Spleen (tissue), 11 donors: ENCODE results near the gene MGAT5. TPM values are rescaled to one million over a fixed set of nuclear protein-coding genes. Genes with fewer than 3 reads are reported as not detected.

Source experiments
- DNase-seq: peaks from one replicate; pipeline ENCODE4 v3.0.0-alpha.2; 2020
- H3K27ac ChIP-seq, 8 donors: fragments of 200-600 bp; sonication (generic) in 7 of 8; 1 replicate in 4 of 8; 2 replicates in 4 of 8; pipeline versions ENCODE4 v1.5.0 to v1.8.0; 2016 to 2021; ENCODE audit warnings: inconsistent platforms in 4 of 8, mild to moderate bottlenecking in 4 of 8, moderate library complexity in 1 of 8
- H3K27me3 ChIP-seq, 7 donors: fragments of 200-600 bp; sonication (generic) in 6 of 7; replicated peaks in 1 of 7; 1 replicate in 4 of 7; 2 replicates in 3 of 7; pipeline versions ENCODE4 v1.5.0 to v1.8.0; 2016 to 2021; ENCODE audit warnings: inconsistent platforms in 3 of 7, mild to moderate bottlenecking in 1 of 7
- H3K36me3 ChIP-seq, 6 donors: fragments of 200-600 bp; sonication (generic) in 5 of 6; 1 replicate in 4 of 6; 2 replicates in 2 of 6; pipeline versions ENCODE4 v1.5.0 to v1.8.0; 2016 to 2021; ENCODE audit warnings: inconsistent platforms in 2 of 6
- H3K4me1 ChIP-seq, 6 donors: fragments of 200-600 bp; sonication (generic) in 5 of 6; 1 replicate in 3 of 6; 2 replicates in 3 of 6; pipeline versions ENCODE4 v1.5.0 to v1.8.0; 2016 to 2021; ENCODE audit warnings: inconsistent platforms in 3 of 6
- H3K4me3 ChIP-seq, 8 donors: fragments of 200-600 bp; sonication (generic) in 7 of 8; 1 replicate in 4 of 8; 2 replicates in 4 of 8; pipeline versions ENCODE4 v1.5.0 to v1.8.0; 2016 to 2021; ENCODE audit warnings: inconsistent platforms in 4 of 8, mild to moderate bottlenecking in 4 of 8, moderate library complexity in 2 of 8
- H3K9me3 ChIP-seq, 8 donors: fragments of 200-600 bp; sonication (generic) in 7 of 8; 1 replicate in 4 of 8; 2 replicates in 4 of 8; pipeline versions ENCODE4 v1.5.0 to v1.8.0; 2016 to 2021; ENCODE audit warnings: inconsistent platforms in 4 of 8
- CTCF ChIP-seq, 11 experiments: fragments of 200-600 bp in 7 of 11; fragments of 450-650 bp in 4 of 11; sonication (generic) in 4 of 11; IDR thresholded peaks in 8 of 11; conservative IDR thresholded peaks in 3 of 11; 1 replicate in 7 of 11; 2 replicates in 4 of 11; pipeline versions ENCODE4 v1.4.0 to v1.8.0; 2016 to 2021; ENCODE audit warnings: antibody characterized with exemption in 11 of 11, inconsistent platforms in 4 of 11, mild to moderate bottlenecking in 1 of 11
- POLR2A ChIP-seq, 3 donors: fragments of 450-650 bp; IDR thresholded peaks; one replicate each; pipeline ENCODE4 v1.5.1; 2017; ENCODE audit warnings: antibody characterized with exemption in 3 of 3, mild to moderate bottlenecking in 1 of 3
- POLR2AphosphoS5 ChIP-seq, 3 donors: sonication (generic); formaldehyde crosslinking; IDR thresholded peaks; one replicate each; pipeline ENCODE4 v1.5.1; 2017; ENCODE audit warnings: antibody characterized with exemption in 3 of 3
- WGBS, 5 donors: extraction: QIAGEN DNeasy Blood & Tissue Kit in 3 of 5; methylation state at CpG; one replicate each; pipeline versions ENCODE4 v1.1.5 to v1.1.7; 2013 to 2018; 5-methylcytosine and 5-hydroxymethylcytosine counted together
- intact Hi-C: fragments of 100-400 bp; cut with DNase I; formaldehyde crosslinking; loops from one replicate; pipeline ENCODE4 v1.15.0; 2023; ENCODE audit warnings: low total_unique reads
- polyA plus RNA-seq, 3 donors: library from polyadenylated mRNA; stranded (reverse); fragments of 200-250 nt; gene quantifications; one replicate each; pipeline ENCODE4 v1.2.1, GENCODE V29; 2013
- total RNA-seq, 7 donors: library from RNA; depleted of rRNA in 3 of 7; stranded (reverse); fragments of >200 nt in 3 of 7; fragmentation: NEBNext Ultra II Directional in 4 of 7; extraction: Animal tissue kit (Norgen Biotek cat#: 25700) in 4 of 7; gene quantifications; one replicate each; pipeline versions ENCODE4 v1.1.0 to v1.2.1, GENCODE V29; 2016 to 2021
- donor health status: healthy with polysubstance abuse.
- donor health status: DM: no; HTN: no; CAD: no; lungs with moderate emphysema.
- donor health status: DM: no; HTN: no; CAD: no.
- donor health status: Bipolar disorder and iron deficiency.
- donor health status: healthy.
- donor health status: DM: no; HTN: no; CAD: no.
- donor health status: DM: yes; HTN: yes; CAD: no.

The MGAT5 gene
- total and polyA plus RNA-seq, 10 donors, result 11.2 to 110 (median 91.9) TPM

- no peak overlapping the region for H3K4me3 ChIP-seq
- 85 to 97% (median 88%) methylated on average over 4 of the region's 4 CpGs for WGBS, 5 donors
- intact Hi-C loops, result loop anchor here (5.0 to 10.0 kb wide), 2 partner anchors 339 to 444 kb away; no protein-coding TSS in a partner anchor
- H3K9me3 ChIP-seq, result no peaks in the 10 kb centered on the region
- no peak for DNase-seq
- H3K36me3 ChIP-seq, result peaks cover 0 to 83% (median 15%) of the 10 kb centered on the region in 6 donors
- TF ChIP-seq POLR2AphosphoS5 (IDR thresholded peaks at IDR 0.05) (no peak), CTCF (IDR thresholded peaks at IDR 0.05 in 8 of 11, conservative IDR thresholded peaks at IDR 0.05 in 3 of 11) (no peak), POLR2A (IDR thresholded peaks at IDR 0.05) (no peak)
- no peaks in the 10 kb centered on the region for H3K27me3 ChIP-seq
- peaks cover 0 to 10% (median 0%) of the 10 kb centered on the region in 6 donors for H3K4me1 ChIP-seq
- H3K27ac ChIP-seq, result no peak overlapping the region
Observed at GRCh38 chr2:134453476-134453875, 199.6 kb downstream of the MGAT5 start.

- H3K4me1 ChIP-seq, result peaks cover 0 to 10% (median 0%) of the 10 kb centered on the region in 6 donors
- no peak for DNase-seq
- TF ChIP-seq POLR2AphosphoS5 (IDR thresholded peaks at IDR 0.05) (peak in 1 of 3 donors; percentile 11), CTCF (IDR thresholded peaks at IDR 0.05 in 8 of 11, conservative IDR thresholded peaks at IDR 0.05 in 3 of 11) (no peak), POLR2A (IDR thresholded peaks at IDR 0.05) (no peak)
- H3K27me3 ChIP-seq, result no peaks in the 10 kb centered on the region
- H3K4me3 ChIP-seq, result no peak overlapping the region
- H3K9me3 ChIP-seq, result no peaks in the 10 kb centered on the region
- H3K27ac ChIP-seq, result no peak overlapping the region
- WGBS, 5 donors, result 87 to 97% (median 91%) methylated on average over 10 of the region's 10 CpGs
- H3K36me3 ChIP-seq, result peaks cover 0 to 78% (median 10%) of the 10 kb centered on the region in 6 donors
- intact Hi-C loops, result loop anchor here (5.0 to 10.0 kb wide), 2 partner anchors 339 to 443 kb away; no protein-coding TSS in a partner anchor
Observed at GRCh38 chr2:134453973-134454372, 200.1 kb downstream of the MGAT5 start.

GRCh38 chr2:134454426-134454825, 200.6 kb downstream of the MGAT5 start:
- no peak for DNase-seq
- WGBS, 5 donors, result 70 to 78% (median 75%) methylated on average over 8 of the region's 8 CpGs
- no peaks in the 10 kb centered on the region for H3K27me3 ChIP-seq
- intact Hi-C loops, result loop anchor here (5.0 to 10.0 kb wide), 2 partner anchors 340 to 443 kb away; no protein-coding TSS in a partner anchor
- H3K9me3 ChIP-seq, result no peaks in the 10 kb centered on the region
- H3K4me1 ChIP-seq, result peaks cover 0 to 10% (median 0%) of the 10 kb centered on the region in 6 donors
- H3K27ac ChIP-seq, result no peak overlapping the region
- H3K36me3 ChIP-seq, result peaks cover 0 to 73% (median 5%) of the 10 kb centered on the region in 6 donors
- TF ChIP-seq POLR2AphosphoS5 (IDR thresholded peaks at IDR 0.05), result no peak
- TF ChIP-seq CTCF (IDR thresholded peaks at IDR 0.05 in 8 of 11, conservative IDR thresholded peaks at IDR 0.05 in 3 of 11), result no peak
- TF ChIP-seq POLR2A (IDR thresholded peaks at IDR 0.05), result no peak
- H3K4me3 ChIP-seq, result no peak overlapping the region

GRCh38 chr2:134454931-134455330, 201.1 kb downstream of the MGAT5 start:
- DNase-seq, result no peak
- Histone ChIP-seq H3K9me3 (no peaks in the 10 kb centered on the region), H3K27ac (no peak overlapping the region), H3K4me1 (peaks cover 0 to 10% (median 0%) of the 10 kb centered on the region in 6 donors), H3K27me3 (no peaks in the 10 kb centered on the region), H3K4me3 (no peak overlapping the region), H3K36me3 (peaks cover 0 to 68% (median 1%) of the 10 kb centered on the region in 6 donors)
- WGBS, 5 donors, result 76 to 86% (median 80%) methylated on average over 6 of the region's 6 CpGs
- intact Hi-C loops, result loop anchor here (5.0 to 10.0 kb wide), 2 partner anchors 340 to 442 kb away; no protein-coding TSS in a partner anchor
- TF ChIP-seq POLR2AphosphoS5 (IDR thresholded peaks at IDR 0.05) (peak in 1 of 3 donors; percentile 2), CTCF (IDR thresholded peaks at IDR 0.05 in 8 of 11, conservative IDR thresholded peaks at IDR 0.05 in 3 of 11) (no peak)
